ENCODE data around the gene PHOSPHO2.

- TF ChIP-seq, protein P1, sequence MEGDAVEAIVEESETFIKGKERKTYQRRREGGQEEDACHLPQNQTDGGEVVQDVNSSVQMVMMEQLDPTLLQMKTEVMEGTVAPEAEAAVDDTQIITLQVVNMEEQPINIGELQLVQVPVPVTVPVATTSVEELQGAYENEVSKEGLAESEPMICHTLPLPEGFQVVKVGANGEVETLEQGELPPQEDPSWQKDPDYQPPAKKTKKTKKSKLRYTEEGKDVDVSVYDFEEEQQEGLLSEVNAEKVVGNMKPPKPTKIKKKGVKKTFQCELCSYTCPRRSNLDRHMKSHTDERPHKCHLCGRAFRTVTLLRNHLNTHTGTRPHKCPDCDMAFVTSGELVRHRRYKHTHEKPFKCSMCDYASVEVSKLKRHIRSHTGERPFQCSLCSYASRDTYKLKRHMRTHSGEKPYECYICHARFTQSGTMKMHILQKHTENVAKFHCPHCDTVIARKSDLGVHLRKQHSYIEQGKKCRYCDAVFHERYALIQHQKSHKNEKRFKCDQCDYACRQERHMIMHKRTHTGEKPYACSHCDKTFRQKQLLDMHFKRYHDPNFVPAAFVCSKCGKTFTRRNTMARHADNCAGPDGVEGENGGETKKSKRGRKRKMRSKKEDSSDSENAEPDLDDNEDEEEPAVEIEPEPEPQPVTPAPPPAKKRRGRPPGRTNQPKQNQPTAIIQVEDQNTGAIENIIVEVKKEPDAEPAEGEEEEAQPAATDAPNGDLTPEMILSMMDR (IDR thresholded peaks at IDR 0.05): no peak
- TF ChIP-seq POLR2A (IDR thresholded peaks at IDR 0.05): no peak
Observed at GRCh38 chr2:169696381-169696780, 2.1 kb downstream of the PHOSPHO2 start.

Measured in tibial nerve (tissue), 3 donors.